NCI-H1092 treated with DMSO at 0.1 percent for 48 hours (cell line): ENCODE data around the gene KRT4.

Experiments used
- DNase-seq: peaks from one replicate; lab custom pipeline; 2025; lab: John Stamatoyannopoulos, UW

KRT4 gene

GRCh38 chr12:52792185-52793029, 21.5 kb downstream of the KRT4 start:
- DNase-seq: no peak

GRCh38 chr12:52791271-52792184, 22.4 kb downstream of the KRT4 start:
- no peak for DNase-seq

- DNase-seq: no peak
Observed at GRCh38 chr12:52790427-52791270, 23.3 kb downstream of the KRT4 start.

- DNase-seq: no peak
Observed at GRCh38 chr12:52789637-52790426, 24.1 kb downstream of the KRT4 start.

- no peak for DNase-seq
Observed at GRCh38 chr12:52788876-52789636, 24.9 kb downstream of the KRT4 start.

- no peak for DNase-seq
Observed at GRCh38 chr12:52788192-52788875, 25.6 kb downstream of the KRT4 start.

GRCh38 chr12:52787324-52788191, 26.4 kb downstream of the KRT4 start:
- no peak for DNase-seq

GRCh38 chr12:52784909-52785308, 29.0 kb downstream of the KRT4 start:
- no peak for DNase-seq

GRCh38 chr12:52783563-52784316, 30.2 kb downstream of the KRT4 start:
- no peak for DNase-seq

GRCh38 chr12:52782502-52782901, 31.4 kb downstream of the KRT4 start:
- DNase-seq: no peak

GRCh38 chr12:52781399-52782082, 32.4 kb downstream of the KRT4 start:
- DNase-seq: no peak

- no peak for DNase-seq
Observed at GRCh38 chr12:52779914-52780313, 34.0 kb downstream of the KRT4 start.

GRCh38 chr12:52778833-52779232, 35.1 kb downstream of the KRT4 start:
- DNase-seq: no peak

- no peak for DNase-seq
Observed at GRCh38 chr12:52777566-52777965, 36.4 kb downstream of the KRT4 start.

GRCh38 chr12:52776913-52777395, 37.0 kb downstream of the KRT4 start, which contains the start of gene KRT76:
Gene KRT76 (minus strand): TSS chr12:52777345. CDS start chr12:52777291, 54 bp downstream.
- no peak for DNase-seq

- DNase-seq: no peak
Observed at GRCh38 chr12:52776435-52776834, 37.5 kb downstream of the KRT4 start.

GRCh38 chr12:52774629-52775250, 39.2 kb downstream of the KRT4 start:
- no peak for DNase-seq
